Measurements from ENCODE around the gene CBFA2T3.

- TF ChIP-seq, protein P1, sequence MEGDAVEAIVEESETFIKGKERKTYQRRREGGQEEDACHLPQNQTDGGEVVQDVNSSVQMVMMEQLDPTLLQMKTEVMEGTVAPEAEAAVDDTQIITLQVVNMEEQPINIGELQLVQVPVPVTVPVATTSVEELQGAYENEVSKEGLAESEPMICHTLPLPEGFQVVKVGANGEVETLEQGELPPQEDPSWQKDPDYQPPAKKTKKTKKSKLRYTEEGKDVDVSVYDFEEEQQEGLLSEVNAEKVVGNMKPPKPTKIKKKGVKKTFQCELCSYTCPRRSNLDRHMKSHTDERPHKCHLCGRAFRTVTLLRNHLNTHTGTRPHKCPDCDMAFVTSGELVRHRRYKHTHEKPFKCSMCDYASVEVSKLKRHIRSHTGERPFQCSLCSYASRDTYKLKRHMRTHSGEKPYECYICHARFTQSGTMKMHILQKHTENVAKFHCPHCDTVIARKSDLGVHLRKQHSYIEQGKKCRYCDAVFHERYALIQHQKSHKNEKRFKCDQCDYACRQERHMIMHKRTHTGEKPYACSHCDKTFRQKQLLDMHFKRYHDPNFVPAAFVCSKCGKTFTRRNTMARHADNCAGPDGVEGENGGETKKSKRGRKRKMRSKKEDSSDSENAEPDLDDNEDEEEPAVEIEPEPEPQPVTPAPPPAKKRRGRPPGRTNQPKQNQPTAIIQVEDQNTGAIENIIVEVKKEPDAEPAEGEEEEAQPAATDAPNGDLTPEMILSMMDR (conservative IDR thresholded peaks at IDR 0.05), result no peak
- no peak for TF ChIP-seq ZFX (IDR thresholded peaks at IDR 0.05)
These were observed 93.7 kb downstream of the CBFA2T3 start for GRCh38 chr16:88883117-88883895.
